Dermis lymphatic vessel endothelial cell (primary cell): ENCODE data around the gene ZCCHC9. TPM values are rescaled to one million over a fixed set of nuclear protein-coding genes. Genes with fewer than 3 reads are reported as not detected.

Experiments
- total RNA-seq: library from RNA; depleted of rRNA; stranded (reverse); fragments of >200 nt; gene quantifications from 2 replicates; pipeline ENCODE4 v1.2.1, GENCODE V29; 2014

Gene ZCCHC9
- total RNA-seq = 13.9 and 19.9 TPM in 2 replicates

GRCh38 chr5:81301271-81302015, at the start of gene ZCCHC9:
ZCCHC9 (plus strand) TSS chr5:81301587; CDS start chr5:81304758, 3,171 bp downstream.

Other genes starting within 250 kb of the ZCCHC9 start
- gene CKMT2, start 68.3 kb upstream of the ZCCHC9 start, total RNA-seq = 0.54 and 0.69 TPM in 2 replicates
- not detected in 2 replicates for gene ACOT12, start 92.5 kb downstream of the ZCCHC9 start, total RNA-seq